CD4-positive, alpha-beta memory T cell (primary cell): ENCODE data around the gene BTNL9. TPM values are rescaled to one million over a fixed set of nuclear protein-coding genes. Genes with fewer than 3 reads are reported as not detected.

Experiments
- CTCF ChIA-PET: fragments of 350-600 bp; sonication (Branson Sonifier 250); formaldehyde crosslinking; loops from one replicate; lab custom pipeline; 2021; ENCODE audit warnings: inconsistent platforms; ENCODE audit not compliant: partially characterized antibody; lab: Charles Lee
- POLR2A ChIA-PET: fragments of 350-600 bp; sonication (Branson Sonifier 250); formaldehyde crosslinking; loops from one replicate; lab custom pipeline; 2021; ENCODE audit not compliant: partially characterized antibody; lab: Charles Lee
- DNase-seq, 5 donors: peaks; one replicate each; pipeline versions ENCODE4 v3.0.0 to v3.0.0-alpha.2; 2020 to 2022; ENCODE audit warnings: mixed read lengths in 1 of 5
- H3K27ac ChIP-seq: one replicate; pipeline ENCODE4 v1.7.0; 2013; ENCODE audit warnings: low read depth, low read length
- H3K27me3 ChIP-seq: 2 replicates; pipeline ENCODE4 v1.7.0; 2013; ENCODE audit warnings: mild to moderate bottlenecking, low read length, moderate library complexity; ENCODE audit not compliant: insufficient read depth
- H3K36me3 ChIP-seq: 2 replicates; pipeline ENCODE4 v1.7.0; 2013; ENCODE audit warnings: mild to moderate bottlenecking, low read length, moderate library complexity; ENCODE audit not compliant: insufficient read depth
- H3K4me1 ChIP-seq: 2 replicates; pipeline ENCODE4 v1.7.0; 2013; ENCODE audit warnings: mild to moderate bottlenecking, low read length, moderate library complexity; ENCODE audit not compliant: insufficient read depth
- H3K4me3 ChIP-seq, 2 donors: one replicate each; pipeline ENCODE4 v1.7.0; 2013; ENCODE audit warnings: low read length in 2 of 2, mild to moderate bottlenecking in 1 of 2
- H3K9me3 ChIP-seq, 2 donors: one replicate each; pipeline ENCODE4 v1.7.0; 2013; ENCODE audit warnings: low read length in 2 of 2, control low read depth in 1 of 2; ENCODE audit not compliant: control insufficient read depth in 1 of 2
- H3K27ac Mint-ChIP-seq, 7 donors: one replicate each; pipeline ENCODE4 v1.8.0; 2020 to 2021; ENCODE audit warnings: mixed read lengths in 7 of 7, mild to moderate bottlenecking in 6 of 7, inconsistent platforms in 3 of 7, moderate library complexity in 3 of 7
- H3K27me3 Mint-ChIP-seq, 2 donors: one replicate each; pipeline ENCODE4 v1.8.0; 2020 to 2021; ENCODE audit warnings: mixed read lengths in 2 of 2
- H3K36me3 Mint-ChIP-seq, 2 donors: one replicate each; pipeline ENCODE4 v1.8.0; 2020 to 2021; ENCODE audit warnings: mixed read lengths in 2 of 2, inconsistent platforms in 1 of 2, mild to moderate bottlenecking in 1 of 2
- H3K4me1 Mint-ChIP-seq, 4 donors: one replicate each; pipeline ENCODE4 v1.8.0; 2020 to 2021; ENCODE audit warnings: mixed read lengths in 4 of 4, mild to moderate bottlenecking in 1 of 4
- H3K4me3 Mint-ChIP-seq, 8 donors: one replicate each; pipeline ENCODE4 v1.8.0; 2020 to 2021; ENCODE audit warnings: mixed read lengths in 8 of 8, mild to moderate bottlenecking in 7 of 8, moderate library complexity in 6 of 8, inconsistent platforms in 3 of 8
- H3K9me3 Mint-ChIP-seq, 8 donors: one replicate each; pipeline ENCODE4 v1.8.0; 2020 to 2021; ENCODE audit warnings: mixed read lengths in 8 of 8, mild to moderate bottlenecking in 5 of 8, inconsistent platforms in 3 of 8, moderate library complexity in 1 of 8
- intact Hi-C: fragments of 100-400 bp; cut with micrococcal nuclease; formaldehyde crosslinking; loops from one replicate; pipeline ENCODE4 v1.15.1; 2023
- polyA plus RNA-seq, 2 donors: library from polyadenylated mRNA; unstranded; fragments of 300-500 nt; fragmentation: Illumina TruSeq; gene quantifications; one replicate each; pipeline ENCODE4 v1.2.3, GENCODE V29; 2021
- total RNA-seq, 2 experiments: library from RNA; stranded (reverse); gene quantifications; one replicate each; pipeline ENCODE4 v1.2.3, GENCODE V29; 2021

Gene BTNL9
- total and polyA plus RNA-seq, 4 experiments from 2014 or later = not detected

DNA sequence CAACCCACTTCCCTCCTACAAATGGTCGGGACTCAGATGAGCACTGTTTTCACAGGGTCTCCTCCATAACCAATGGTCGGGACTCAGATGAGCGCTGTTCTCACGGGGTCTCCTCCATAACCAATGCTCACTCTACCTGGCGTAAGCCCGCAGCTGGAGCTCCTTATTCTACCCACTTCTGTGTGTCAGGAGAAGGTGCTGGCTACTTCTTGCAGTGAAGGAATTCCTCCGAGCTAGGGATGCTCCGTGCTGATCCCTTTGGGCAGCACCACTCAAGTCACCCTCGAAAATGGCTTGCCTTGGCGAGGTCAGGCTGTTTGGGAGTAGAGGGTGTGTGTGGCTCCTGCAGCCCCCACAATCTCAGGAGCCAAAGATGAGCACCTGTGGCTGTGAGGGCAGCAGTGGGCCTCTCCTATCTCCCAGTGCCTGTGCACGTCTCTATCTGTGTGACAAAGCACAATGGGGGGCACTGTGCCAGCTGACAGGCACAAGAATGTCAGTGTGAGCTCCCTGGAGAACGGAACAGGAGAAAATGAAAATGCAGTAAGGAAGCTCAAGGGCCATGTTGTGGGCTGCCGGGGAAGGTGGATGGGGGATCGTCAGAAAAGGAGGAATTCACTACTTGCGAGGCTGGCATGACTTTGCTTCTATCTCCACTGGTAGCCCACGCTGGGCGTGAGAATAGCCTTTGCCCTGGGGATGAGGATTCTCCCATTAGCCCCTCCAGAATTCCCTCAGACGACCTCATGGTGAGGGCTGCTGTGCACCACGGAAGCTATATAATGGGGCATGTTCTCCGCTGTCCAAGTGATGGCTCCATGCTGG, 3.9 kb upstream of the BTNL9 start:
- CTCF ChIA-PET = no interaction called here
- Histone ChIP-seq H3K27ac (no peak overlapping the region), H3K36me3 (no peaks in the 10 kb centered on the region), H3K4me1 (no peaks in the 10 kb centered on the region), H3K4me3 (no peak overlapping the region), H3K27me3 (peaks cover 4% of the 10 kb centered on the region), H3K9me3 (no peaks in the 10 kb centered on the region)
- Mint-ChIP-seq H3K4me1 (no peaks in the 10 kb centered on the region), H3K27me3 (peaks cover 12 to 30% of the 10 kb centered on the region in 2 donors), H3K4me3 (no peak overlapping the region), H3K36me3 (peaks cover 0 to 5% of the 10 kb centered on the region in 2 donors), H3K27ac (no peak overlapping the region), H3K9me3 (peaks cover 0 to 7% (median 0%) of the 10 kb centered on the region in 8 donors)
- intact Hi-C loops = no loop called here
- no peak for DNase-seq
- POLR2A ChIA-PET = no interaction called here

DNA sequence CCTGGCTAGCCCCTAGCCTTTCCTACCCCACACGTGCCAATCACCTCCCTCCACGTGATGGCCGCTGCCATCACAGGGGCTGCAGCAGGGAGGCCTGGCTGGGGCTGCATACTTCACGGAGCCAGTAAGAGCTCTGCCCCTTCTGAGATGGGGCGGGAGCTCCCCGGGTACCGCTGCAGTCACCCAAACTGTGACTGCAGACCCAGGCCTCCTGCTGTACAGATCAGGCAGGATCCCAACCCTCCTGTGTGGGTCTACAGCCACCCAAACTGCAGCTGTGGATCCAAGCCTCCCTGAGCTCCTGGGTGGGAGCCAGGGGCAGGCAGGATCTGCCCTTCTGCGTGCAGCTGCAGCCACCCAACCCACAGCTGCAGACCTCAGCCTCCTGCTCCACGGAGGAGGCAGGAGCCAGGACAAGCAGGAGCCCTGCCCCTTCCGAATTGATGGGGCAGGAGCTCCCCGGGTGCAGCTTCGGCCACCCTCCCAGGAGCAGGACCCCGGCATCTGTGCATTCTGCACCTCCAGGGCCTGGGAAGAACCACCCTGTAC, 3.2 kb upstream of the BTNL9 start:
- intact Hi-C loops = no loop called here
- H3K27me3 Mint-ChIP-seq = peaks cover 14 to 30% of the 10 kb centered on the region in 2 donors

DNA sequence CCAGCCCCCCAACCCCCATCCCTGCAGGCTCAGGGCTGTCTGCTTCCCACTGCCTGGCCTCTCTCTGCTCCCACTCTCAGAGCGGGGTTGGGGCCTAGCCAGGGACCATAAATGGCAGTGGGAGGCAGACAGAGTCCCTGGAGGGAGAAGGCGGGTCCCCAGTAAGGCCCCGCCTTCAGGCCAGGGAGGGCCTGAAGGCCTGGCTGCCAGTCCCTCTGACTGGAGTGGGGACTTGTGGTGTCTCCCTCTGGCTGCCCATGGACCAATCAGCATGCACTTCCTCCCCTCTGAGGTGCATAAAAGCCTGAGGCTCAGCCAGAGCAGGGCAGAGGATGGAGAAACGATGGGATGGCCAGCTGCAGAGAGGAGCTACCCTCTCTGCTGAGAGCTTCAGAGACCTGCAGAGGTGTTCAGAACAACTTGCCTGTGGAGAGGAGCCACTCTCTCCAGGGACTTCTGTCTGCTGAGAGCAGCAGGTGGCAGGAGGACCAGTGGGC, 2.7 kb upstream of the BTNL9 start:
- DNase-seq = no peak
- H3K27me3 Mint-ChIP-seq = peaks cover 17 to 33% of the 10 kb centered on the region in 2 donors
- POLR2A ChIA-PET = no interaction called here
- no peaks in the 10 kb centered on the region for H3K4me1 ChIP-seq
- no peak overlapping the region for H3K4me3 Mint-ChIP-seq
- H3K4me1 Mint-ChIP-seq = no peaks in the 10 kb centered on the region
- intact Hi-C loops = no loop called here
- H3K36me3 ChIP-seq = no peaks in the 10 kb centered on the region
- H3K27ac ChIP-seq = no peak overlapping the region
- no peaks in the 10 kb centered on the region for H3K36me3 Mint-ChIP-seq
- peaks cover 6% of the 10 kb centered on the region for H3K27me3 ChIP-seq
- H3K9me3 Mint-ChIP-seq = peaks cover 0 to 4% (median 0%) of the 10 kb centered on the region in 8 donors
- CTCF ChIA-PET = no interaction called here
- no peaks in the 10 kb centered on the region for H3K9me3 ChIP-seq
- H3K27ac Mint-ChIP-seq = no peak overlapping the region
- H3K4me3 ChIP-seq = no peak overlapping the region

More for the DNA sequence above, 3.2 kb upstream of the BTNL9 start:
- DNase-seq = no peak
- no peaks in the 10 kb centered on the region for H3K4me1 ChIP-seq
- H3K27ac ChIP-seq = no peak overlapping the region
- no peak overlapping the region for H3K27ac Mint-ChIP-seq
- peaks cover 0 to 6% (median 0%) of the 10 kb centered on the region in 8 donors for H3K9me3 Mint-ChIP-seq
- ChIA-PET CTCF (no interaction called here), POLR2A (no interaction called here)
- no peaks in the 10 kb centered on the region for H3K4me1 Mint-ChIP-seq
- no peak overlapping the region for H3K4me3 Mint-ChIP-seq
- no peaks in the 10 kb centered on the region for H3K36me3 ChIP-seq
- peaks cover 0 to 2% of the 10 kb centered on the region in 2 donors for H3K36me3 Mint-ChIP-seq
- H3K9me3 ChIP-seq = no peaks in the 10 kb centered on the region
- no peak overlapping the region for H3K4me3 ChIP-seq
- H3K27me3 ChIP-seq = peaks cover 6% of the 10 kb centered on the region

GRCh38 chr5:181039471-181039870, 595 bp upstream of the BTNL9 start:
- H3K36me3 ChIP-seq = no peaks in the 10 kb centered on the region
- POLR2A ChIA-PET = no interaction called here
- CTCF ChIA-PET = interaction anchor here (1.1 kb wide), 1 partner anchor 9 kb away, joined by 3 read pairs; no protein-coding TSS in a partner anchor
- no peak overlapping the region for H3K4me3 Mint-ChIP-seq
- peaks cover 6% of the 10 kb centered on the region for H3K27me3 ChIP-seq
- H3K4me3 ChIP-seq = no peak overlapping the region
- no peak overlapping the region for H3K27ac Mint-ChIP-seq
- DNase-seq = no peak
- H3K27me3 Mint-ChIP-seq = peaks cover 36 to 43% of the 10 kb centered on the region in 2 donors
- no peaks in the 10 kb centered on the region for H3K9me3 Mint-ChIP-seq
- no peaks in the 10 kb centered on the region for H3K4me1 ChIP-seq
- no peaks in the 10 kb centered on the region for H3K9me3 ChIP-seq
- no peaks in the 10 kb centered on the region for H3K4me1 Mint-ChIP-seq
- intact Hi-C loops = no loop called here
- no peak overlapping the region for H3K27ac ChIP-seq
- H3K36me3 Mint-ChIP-seq = no peaks in the 10 kb centered on the region

DNA sequence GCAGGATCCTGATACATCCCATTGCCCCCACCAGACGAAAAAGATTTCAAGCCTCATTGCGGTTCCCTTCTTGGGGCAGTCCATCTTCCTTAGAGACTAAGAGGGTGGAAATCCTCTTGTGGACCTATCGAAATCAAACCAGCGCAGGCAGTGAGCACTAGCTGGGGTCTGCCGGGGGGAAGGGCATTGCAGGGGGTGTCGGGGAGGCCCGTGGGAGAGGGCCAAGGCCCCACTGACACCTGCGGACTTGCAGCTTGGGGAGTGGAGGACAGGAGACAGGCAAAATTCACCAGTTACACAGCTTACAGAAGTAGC, 522 bp downstream of the BTNL9 start:
- Mint-ChIP-seq H3K9me3 (no peaks in the 10 kb centered on the region), H3K27ac (no peak overlapping the region), H3K4me1 (no peaks in the 10 kb centered on the region), H3K27me3 (peaks cover 37 to 43% of the 10 kb centered on the region in 2 donors), H3K36me3 (no peaks in the 10 kb centered on the region), H3K4me3 (no peak overlapping the region)
- ChIA-PET CTCF (no interaction called here), POLR2A (no interaction called here)
- Histone ChIP-seq H3K27ac (no peak overlapping the region), H3K9me3 (no peaks in the 10 kb centered on the region), H3K36me3 (no peaks in the 10 kb centered on the region), H3K4me1 (no peaks in the 10 kb centered on the region), H3K4me3 (no peak overlapping the region), H3K27me3 (peaks cover 6% of the 10 kb centered on the region)
- intact Hi-C loops = no loop called here
- DNase-seq = no peak

- no peak overlapping the region for H3K4me3 ChIP-seq
- H3K9me3 Mint-ChIP-seq = no peaks in the 10 kb centered on the region
- H3K36me3 ChIP-seq = no peaks in the 10 kb centered on the region
- no peak overlapping the region for H3K27ac ChIP-seq
- H3K27me3 ChIP-seq = peaks cover 6% of the 10 kb centered on the region
- intact Hi-C loops = no loop called here
- CTCF ChIA-PET = no interaction called here
- H3K27me3 Mint-ChIP-seq = peaks cover 37 to 43% of the 10 kb centered on the region in 2 donors
- H3K36me3 Mint-ChIP-seq = no peaks in the 10 kb centered on the region
- no peak for DNase-seq
- no peaks in the 10 kb centered on the region for H3K9me3 ChIP-seq
- no peaks in the 10 kb centered on the region for H3K4me1 ChIP-seq
- POLR2A ChIA-PET = no interaction called here
- no peak overlapping the region for H3K4me3 Mint-ChIP-seq
- H3K27ac Mint-ChIP-seq = no peak overlapping the region
- H3K4me1 Mint-ChIP-seq = no peaks in the 10 kb centered on the region
Observed at GRCh38 chr5:181041043-181041442, 977 bp downstream of the BTNL9 start.

GRCh38 chr5:181042036-181042713, 2.1 kb downstream of the BTNL9 start:
- no peaks in the 10 kb centered on the region for H3K4me1 Mint-ChIP-seq
- no peak for DNase-seq
- H3K27me3 Mint-ChIP-seq = peaks cover 37% of the 10 kb centered on the region in 2 donors
- H3K27ac ChIP-seq = no peak overlapping the region
- H3K27me3 ChIP-seq = peaks cover 8% of the 10 kb centered on the region
- ChIA-PET POLR2A (no interaction called here), CTCF (no interaction called here)
- H3K36me3 Mint-ChIP-seq = no peaks in the 10 kb centered on the region
- no peaks in the 10 kb centered on the region for H3K9me3 Mint-ChIP-seq
- H3K4me3 Mint-ChIP-seq = no peak overlapping the region
- no peak overlapping the region for H3K27ac Mint-ChIP-seq
- no peak overlapping the region for H3K4me3 ChIP-seq
- no peaks in the 10 kb centered on the region for H3K9me3 ChIP-seq
- H3K4me1 ChIP-seq = no peaks in the 10 kb centered on the region
- no peaks in the 10 kb centered on the region for H3K36me3 ChIP-seq
- intact Hi-C loops = no loop called here
